ENCODE results near the gene MYCT1.

The MYCT1 gene

DNA sequence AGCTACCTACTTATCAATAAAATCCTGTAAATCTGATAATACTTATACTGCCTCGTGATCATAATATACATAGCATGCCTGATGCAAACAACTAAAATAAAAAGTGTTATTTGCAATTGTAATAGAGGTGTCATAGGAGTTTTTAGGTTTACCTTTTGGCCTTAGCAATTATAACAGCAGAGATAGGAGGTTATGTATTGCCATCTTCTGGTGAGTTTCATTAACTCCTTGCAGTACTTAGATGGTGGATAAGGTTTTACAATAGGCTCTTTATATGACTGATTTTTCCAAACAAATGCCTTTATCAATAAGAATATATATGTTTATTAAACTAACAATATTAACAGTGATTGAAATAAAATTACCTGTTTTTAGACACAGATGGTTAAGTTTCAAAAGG, 27.8 kb upstream of the MYCT1 start:
- no peaks in the 10 kb centered on the region for H3K36me3 ChIP-seq (ENCODE audit: control insufficient read depth in 2 of 2, insufficient read depth in 1 of 2, low read length in 2 of 2)
- no peak for TF ChIP-seq ZNF677 (tag by site-specific recombination; IDR thresholded peaks at IDR 0.05)
- TF ChIP-seq, protein P1, sequence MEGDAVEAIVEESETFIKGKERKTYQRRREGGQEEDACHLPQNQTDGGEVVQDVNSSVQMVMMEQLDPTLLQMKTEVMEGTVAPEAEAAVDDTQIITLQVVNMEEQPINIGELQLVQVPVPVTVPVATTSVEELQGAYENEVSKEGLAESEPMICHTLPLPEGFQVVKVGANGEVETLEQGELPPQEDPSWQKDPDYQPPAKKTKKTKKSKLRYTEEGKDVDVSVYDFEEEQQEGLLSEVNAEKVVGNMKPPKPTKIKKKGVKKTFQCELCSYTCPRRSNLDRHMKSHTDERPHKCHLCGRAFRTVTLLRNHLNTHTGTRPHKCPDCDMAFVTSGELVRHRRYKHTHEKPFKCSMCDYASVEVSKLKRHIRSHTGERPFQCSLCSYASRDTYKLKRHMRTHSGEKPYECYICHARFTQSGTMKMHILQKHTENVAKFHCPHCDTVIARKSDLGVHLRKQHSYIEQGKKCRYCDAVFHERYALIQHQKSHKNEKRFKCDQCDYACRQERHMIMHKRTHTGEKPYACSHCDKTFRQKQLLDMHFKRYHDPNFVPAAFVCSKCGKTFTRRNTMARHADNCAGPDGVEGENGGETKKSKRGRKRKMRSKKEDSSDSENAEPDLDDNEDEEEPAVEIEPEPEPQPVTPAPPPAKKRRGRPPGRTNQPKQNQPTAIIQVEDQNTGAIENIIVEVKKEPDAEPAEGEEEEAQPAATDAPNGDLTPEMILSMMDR (tag by site-specific recombination; IDR thresholded peaks at IDR 0.05): peak; percentile 41; the same call in 1 of the 2 replicates
- peak; percentile 72 for TF ChIP-seq ZNF654 (tag by site-specific recombination; IDR thresholded peaks at IDR 0.05; ENCODE audit: low read depth)
- no peak overlapping the region for H3K27ac ChIP-seq (ENCODE audit: extremely low read depth, low read depth, low read length)
- ChIA-PET CTCF (interaction anchor here (0.6 to 5.4 kb wide), 22 partner anchors 9 to 397 kb away, joined by 3 to 63 read pairs (median 4); no protein-coding TSS in a partner anchor), POLR2A (no interaction called here)
- no peaks in the 10 kb centered on the region for H3K9me3 ChIP-seq (ENCODE audit: control insufficient read depth, insufficient read depth, low read depth, low read length)
- no peaks in the 10 kb centered on the region for H3K4me1 ChIP-seq (ENCODE audit: control insufficient read depth, insufficient read depth, low read length)
- no peak overlapping the region for H3K4me3 ChIP-seq (ENCODE audit: low read depth, low read length)

DNA sequence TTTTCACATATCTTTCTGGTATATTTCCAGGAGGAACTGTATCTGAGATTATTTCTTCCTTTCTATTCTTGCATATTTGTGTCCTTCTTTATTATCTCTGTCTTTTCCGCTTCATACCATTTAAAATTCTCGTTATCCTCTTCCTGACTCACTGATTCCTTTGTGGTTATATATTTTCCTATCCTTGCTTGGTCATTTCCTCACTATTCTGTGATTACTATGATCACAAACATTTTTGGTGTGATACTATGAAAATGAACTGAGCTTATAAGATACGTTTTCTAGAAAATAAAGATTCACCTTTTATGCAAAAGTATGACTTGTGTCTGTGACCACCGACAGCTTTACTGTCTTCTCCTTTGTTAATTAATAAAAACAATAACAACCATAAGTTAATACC, 26.5 kb upstream of the MYCT1 start:
- H3K9me3 ChIP-seq (ENCODE audit: control insufficient read depth, insufficient read depth, low read depth, low read length): no peaks in the 10 kb centered on the region
- no peak overlapping the region for H3K27ac ChIP-seq (ENCODE audit: extremely low read depth, low read depth, low read length)
- CTCF ChIA-PET: interaction anchor here (0.6 to 5.4 kb wide), 9 partner anchors 28 to 1011 kb away, joined by 3 to 63 read pairs (median 6); no protein-coding TSS in a partner anchor
- H3K4me3 ChIP-seq (ENCODE audit: low read depth, low read length): no peak overlapping the region
- POLR2A ChIA-PET: no interaction called here
- no peaks in the 10 kb centered on the region for H3K36me3 ChIP-seq (ENCODE audit: control insufficient read depth in 2 of 2, insufficient read depth in 1 of 2, low read length in 2 of 2)
- H3K4me1 ChIP-seq (ENCODE audit: control insufficient read depth, insufficient read depth, low read length): no peaks in the 10 kb centered on the region
- TF ChIP-seq ZNF341 (tag by site-specific recombination; IDR thresholded peaks at IDR 0.05; ENCODE audit: low read depth): no peak
- TF ChIP-seq, protein P2, sequence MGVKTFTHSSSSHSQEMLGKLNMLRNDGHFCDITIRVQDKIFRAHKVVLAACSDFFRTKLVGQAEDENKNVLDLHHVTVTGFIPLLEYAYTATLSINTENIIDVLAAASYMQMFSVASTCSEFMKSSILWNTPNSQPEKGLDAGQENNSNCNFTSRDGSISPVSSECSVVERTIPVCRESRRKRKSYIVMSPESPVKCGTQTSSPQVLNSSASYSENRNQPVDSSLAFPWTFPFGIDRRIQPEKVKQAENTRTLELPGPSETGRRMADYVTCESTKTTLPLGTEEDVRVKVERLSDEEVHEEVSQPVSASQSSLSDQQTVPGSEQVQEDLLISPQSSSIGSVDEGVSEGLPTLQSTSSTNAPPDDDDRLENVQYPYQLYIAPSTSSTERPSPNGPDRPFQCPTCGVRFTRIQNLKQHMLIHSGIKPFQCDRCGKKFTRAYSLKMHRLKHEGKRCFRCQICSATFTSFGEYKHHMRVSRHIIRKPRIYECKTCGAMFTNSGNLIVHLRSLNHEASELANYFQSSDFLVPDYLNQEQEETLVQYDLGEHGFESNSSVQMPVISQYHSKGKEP (tag by site-specific recombination; IDR thresholded peaks at IDR 0.05): no peak
- no peak for TF ChIP-seq ZNF174 (tag by site-specific recombination; IDR thresholded peaks at IDR 0.05)
- no peak for TF ChIP-seq GFI1B (tag by site-specific recombination; IDR thresholded peaks at IDR 0.05)
- no peak for TF ChIP-seq SCRT1 (tag by site-specific recombination; IDR thresholded peaks at IDR 0.05; ENCODE audit: borderline replicate concordance)
- TF ChIP-seq, protein P3, sequence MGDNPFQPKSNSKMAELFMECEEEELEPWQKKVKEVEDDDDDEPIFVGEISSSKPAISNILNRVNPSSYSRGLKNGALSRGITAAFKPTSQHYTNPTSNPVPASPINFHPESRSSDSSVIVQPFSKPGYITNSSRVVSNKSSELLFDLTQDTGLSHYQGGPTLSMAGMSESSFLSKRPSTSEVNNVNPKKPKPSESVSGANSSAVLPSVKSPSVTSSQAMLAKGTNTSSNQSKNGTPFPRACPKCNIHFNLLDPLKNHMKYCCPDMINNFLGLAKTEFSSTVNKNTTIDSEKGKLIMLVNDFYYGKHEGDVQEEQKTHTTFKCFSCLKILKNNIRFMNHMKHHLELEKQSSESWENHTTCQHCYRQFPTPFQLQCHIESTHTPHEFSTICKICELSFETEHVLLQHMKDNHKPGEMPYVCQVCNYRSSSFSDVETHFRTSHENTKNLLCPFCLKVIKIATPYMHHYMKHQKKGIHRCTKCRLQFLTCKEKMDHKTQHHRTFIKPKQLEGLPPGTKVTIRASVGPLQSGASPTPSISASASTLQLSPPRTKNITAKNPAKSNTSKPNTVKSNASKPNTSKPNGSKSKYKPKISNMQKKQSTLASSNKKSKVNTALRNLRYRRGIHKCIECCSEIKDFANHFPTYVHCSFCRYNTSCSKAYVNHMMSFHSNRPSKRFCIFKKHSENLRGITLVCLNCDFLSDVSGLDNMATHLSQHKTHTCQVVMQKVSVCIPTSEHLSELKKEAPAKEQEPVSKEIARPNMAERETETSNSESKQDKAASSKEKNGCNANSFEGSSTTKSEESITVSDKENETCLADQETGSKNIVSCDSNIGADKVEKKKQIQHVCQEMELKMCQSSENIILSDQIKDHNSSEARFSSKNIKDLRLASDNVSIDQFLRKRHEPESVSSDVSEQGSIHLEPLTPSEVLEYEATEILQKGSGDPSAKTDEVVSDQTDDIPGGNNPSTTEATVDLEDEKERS (tag by site-specific recombination; IDR thresholded peaks at IDR 0.05): no peak
- no peak for TF ChIP-seq ZNF132 (tag by site-specific recombination; IDR thresholded peaks at IDR 0.05; ENCODE audit: borderline replicate concordance)
- no peak for TF ChIP-seq KLF8 (tag by site-specific recombination; IDR thresholded peaks at IDR 0.05)
- no peak for TF ChIP-seq ZEB2 (tag by site-specific recombination; IDR thresholded peaks at IDR 0.05)
- no peak for TF ChIP-seq HOXD13 (CRISPR knock-in tag; IDR thresholded peaks at IDR 0.05; ENCODE audit: borderline replicate concordance)
- TF ChIP-seq ZNF416 (tag by site-specific recombination; IDR thresholded peaks at IDR 0.05): no peak
- TF ChIP-seq, protein P4, sequence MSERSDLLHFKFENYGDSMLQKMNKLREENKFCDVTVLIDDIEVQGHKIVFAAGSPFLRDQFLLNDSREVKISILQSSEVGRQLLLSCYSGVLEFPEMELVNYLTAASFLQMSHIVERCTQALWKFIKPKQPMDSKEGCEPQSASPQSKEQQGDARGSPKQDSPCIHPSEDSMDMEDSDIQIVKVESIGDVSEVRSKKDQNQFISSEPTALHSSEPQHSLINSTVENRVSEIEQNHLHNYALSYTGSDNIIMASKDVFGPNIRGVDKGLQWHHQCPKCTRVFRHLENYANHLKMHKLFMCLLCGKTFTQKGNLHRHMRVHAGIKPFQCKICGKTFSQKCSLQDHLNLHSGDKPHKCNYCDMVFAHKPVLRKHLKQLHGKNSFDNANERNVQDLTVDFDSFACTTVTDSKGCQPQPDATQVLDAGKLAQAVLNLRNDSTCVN (tag by site-specific recombination; optimal IDR thresholded peaks at IDR 0.05): no peak
- no peak for TF ChIP-seq ZBTB1 (tag by site-specific recombination; IDR thresholded peaks at IDR 0.05)

All from HEK293 (cell line).